SU-DHL-6 (cell line): Measurements from ENCODE around the gene PLEKHG3.

ENCODE experiments used
- CTCF ChIP-seq: fragments of 200-600 bp; sonication (generic); IDR thresholded peaks from one replicate; pipeline ENCODE4 v1.5.1; 2017; ENCODE audit warnings: antibody characterized with exemption, mild to moderate bottlenecking, low read length, moderate library complexity; ENCODE audit not compliant: insufficient read depth, poor library complexity, severe bottlenecking
- EZH2phosphoT487 ChIP-seq: fragments of 200-600 bp; sonication (generic), shearing (Covaris generic); conservative IDR thresholded peaks from 2 replicates; pipeline ENCODE4 v1.6.1; 2018; ENCODE audit warnings: mild to moderate bottlenecking, antibody characterized with exemption, low read length, moderate library complexity, mixed read lengths

DNA sequence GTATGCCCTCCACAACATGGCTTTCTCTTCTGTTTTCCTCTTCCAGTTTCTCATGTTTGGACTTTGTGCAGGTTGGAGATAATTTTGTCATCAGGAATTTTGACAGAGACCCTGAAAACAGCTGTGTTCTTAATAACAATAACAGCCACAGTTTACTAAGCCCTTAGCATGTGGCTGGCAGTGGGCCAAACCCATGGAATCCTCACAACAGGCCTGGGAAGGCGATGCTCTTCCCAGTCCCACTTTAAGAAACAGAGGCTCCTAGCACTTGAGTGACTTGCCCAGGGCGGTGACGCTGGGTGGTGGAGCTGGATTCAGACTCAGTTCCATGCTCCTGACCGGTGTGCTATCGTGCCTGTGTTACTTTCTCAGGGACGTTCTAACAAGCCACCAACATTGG is 20.1 kb upstream of the PLEKHG3 start:
- TF ChIP-seq CTCF = no peak
- TF ChIP-seq EZH2phosphoT487 = no peak
